ENCODE data around the gene TMEM218.

Gene TMEM218

DNA sequence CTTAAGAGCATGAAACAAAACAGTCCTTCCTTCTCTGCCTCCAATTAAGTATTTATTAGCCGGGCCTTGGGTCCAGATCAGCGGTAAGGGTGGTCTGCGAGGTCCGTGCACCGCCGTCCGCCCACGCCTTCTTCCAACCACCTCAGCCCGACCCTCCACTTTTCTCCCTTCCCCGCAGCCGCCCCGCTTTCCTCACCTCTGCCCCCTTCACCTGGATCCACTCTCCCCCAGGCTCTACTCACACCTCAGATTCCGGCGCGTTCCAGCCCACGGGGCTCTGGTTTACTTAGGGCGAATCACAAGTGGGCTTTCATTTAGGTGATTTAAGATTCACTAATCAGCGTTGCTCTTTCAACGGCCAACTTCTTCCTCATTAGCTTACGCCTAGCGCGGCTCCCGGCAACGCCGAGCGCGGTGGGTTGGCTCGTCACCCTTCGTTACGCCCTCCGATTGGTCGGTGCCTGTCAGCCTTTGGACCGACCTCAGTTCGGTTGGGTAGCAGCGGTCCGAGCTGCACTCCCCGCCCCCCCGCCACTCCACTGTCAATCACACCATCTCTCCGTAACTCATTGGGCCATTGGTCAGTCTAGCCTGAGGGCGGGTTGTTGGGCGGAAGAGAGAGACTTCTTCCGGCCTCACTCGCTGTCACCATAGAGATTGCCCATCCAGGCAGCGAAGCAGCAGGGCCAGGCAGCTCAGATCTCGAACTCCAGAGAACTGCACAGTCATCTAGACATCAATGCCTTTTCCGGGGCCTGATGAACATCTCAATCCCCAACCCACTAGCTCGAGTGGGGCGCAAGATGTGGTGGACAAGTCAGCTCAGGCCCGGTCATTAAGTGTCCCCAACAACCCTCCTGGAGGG is at the start of gene TMEM218:
Gene TMEM218 (minus strand): TSS at position 284 of the 865 bp plus-strand sequence. CDS start 9,385 bp downstream, outside the sequence.
- DNase-seq = peak; percentile 99

DNA sequence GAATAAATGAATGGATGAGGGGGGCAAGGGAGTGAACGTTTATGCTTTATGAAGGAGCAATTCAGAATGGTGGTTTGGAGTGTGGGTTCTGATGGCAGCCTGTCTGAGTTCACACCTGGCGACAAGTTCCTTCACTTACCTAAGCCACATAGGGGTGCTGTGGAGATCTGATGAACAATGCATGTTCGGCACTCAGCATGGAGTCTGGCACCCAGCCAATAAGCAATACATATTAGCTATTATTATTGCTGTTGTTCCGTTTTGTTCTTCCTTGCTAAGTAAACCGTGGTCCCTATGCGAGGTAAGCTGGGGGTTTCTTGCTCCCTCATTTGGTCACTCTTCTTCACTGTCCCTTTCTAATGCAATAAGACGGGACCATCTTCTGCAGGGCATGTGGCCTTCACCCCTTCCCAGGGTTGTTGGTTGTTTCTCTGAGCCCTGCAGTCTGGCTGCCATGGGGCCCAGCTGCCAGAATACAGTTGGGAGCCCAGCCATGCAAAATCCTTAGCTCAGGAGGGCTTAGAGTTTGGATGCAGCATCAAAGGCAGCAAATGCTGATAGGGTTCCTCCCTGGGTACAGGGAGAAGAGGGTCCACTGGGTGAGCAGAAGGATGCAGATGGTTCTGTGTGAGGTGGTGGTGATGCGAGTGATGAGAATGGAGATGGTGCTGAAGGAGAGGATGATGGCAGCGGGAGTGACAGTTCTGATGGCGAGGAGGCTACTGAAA is 46.7 kb upstream of the TMEM218 start:
- DNase-seq = no peak

DNA sequence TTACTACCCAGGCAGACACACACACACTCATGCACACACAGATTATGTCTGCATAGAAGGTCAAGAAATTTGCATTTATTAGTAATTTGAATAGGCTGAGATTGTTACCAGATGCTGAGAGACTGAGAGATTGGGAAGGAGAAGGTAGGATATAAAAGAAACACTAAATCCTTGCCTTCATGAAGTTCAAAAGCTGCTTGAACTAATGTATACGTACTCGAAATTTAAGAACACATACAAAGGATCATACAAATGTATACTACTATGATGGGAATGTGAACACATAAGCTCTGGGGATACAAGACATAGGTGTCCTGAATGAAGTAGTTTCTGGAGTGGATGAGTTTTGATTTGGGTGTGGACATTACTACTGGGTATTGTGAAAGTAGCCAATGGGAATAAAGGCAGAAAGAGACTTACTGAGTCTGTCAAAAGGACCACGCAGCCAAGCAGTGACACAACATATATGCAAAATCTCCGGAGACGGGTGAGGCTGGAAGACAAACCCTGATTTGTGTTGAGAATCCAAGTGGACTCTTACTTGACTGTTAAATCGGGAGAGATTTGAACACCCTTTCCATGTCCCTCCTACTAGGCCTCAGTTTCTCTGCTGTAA is 45.8 kb upstream of the TMEM218 start:
- DNase-seq = no peak

DNA sequence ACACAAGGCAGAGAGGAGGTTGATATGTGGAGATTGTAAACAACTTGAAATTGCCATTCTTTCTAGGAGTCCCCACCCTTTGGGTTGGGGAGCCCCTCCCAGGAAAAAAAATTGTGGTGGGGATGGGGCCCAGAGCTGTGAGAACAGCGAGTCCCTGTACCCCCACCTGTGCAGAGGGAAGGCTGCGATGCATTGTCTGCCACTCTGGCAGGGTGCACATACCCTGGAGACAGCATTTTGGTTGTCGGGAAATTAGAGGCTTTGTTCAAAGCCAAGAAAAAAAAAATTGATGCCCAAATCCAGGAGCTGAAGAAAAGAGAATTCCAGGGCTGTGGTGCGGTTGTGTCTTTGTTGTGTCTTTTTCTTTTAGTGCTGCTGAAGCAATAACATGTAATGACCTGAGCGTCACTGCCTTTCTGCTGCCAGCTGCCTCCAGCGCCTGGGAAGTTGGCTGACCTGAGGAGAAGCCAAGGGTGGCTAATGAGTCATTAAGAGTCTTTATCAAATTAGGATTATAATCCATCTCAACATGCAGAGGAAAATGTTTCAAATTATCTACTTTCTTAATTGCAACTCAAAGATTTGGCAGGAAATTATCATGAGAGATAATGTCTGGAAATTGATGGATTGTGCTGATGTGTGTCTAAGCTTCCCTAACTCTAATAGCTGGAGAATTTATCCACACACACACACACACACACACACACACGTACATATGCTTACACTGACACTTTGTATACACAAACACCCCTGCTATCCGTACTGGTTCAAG is 45.1 kb upstream of the TMEM218 start:
- DNase-seq = no peak

DNA sequence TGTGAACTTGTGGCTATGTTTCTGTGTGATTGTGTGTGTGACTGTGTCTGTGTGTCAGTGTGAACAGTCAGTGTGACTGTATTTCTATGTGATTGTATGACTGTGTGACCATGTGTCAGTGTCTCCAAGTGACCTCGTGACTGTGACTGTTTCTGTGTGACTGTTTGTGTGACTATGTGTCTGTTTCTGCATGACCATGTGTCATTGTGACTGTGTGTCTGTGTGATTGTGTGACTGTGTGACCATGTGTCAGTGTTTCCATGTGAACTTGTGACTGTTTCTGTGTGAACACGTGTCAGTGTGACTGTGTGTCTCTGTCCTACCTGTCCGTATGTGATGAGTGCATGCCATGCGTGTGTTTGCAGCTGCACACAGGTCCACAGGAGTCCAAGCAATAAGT is 44.3 kb upstream of the TMEM218 start:
- DNase-seq = no peak

DNA sequence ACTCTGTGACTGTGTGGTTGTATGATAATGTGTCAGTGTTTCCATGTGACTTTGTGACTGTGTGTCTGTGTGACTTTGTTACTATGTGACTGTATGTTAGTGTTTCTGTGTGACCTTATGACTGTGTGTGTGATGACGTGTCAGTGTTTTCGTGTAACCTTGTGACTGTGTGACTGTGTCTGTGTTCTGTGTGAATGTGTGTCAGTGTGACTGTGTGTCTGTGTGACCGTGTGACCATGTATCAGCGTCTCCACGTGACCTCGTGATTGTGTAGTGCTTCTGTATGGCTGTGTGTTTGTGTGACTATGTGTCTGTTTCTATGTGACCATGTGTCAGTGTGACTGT is 43.6 kb upstream of the TMEM218 start:
- DNase-seq = no peak

DNA sequence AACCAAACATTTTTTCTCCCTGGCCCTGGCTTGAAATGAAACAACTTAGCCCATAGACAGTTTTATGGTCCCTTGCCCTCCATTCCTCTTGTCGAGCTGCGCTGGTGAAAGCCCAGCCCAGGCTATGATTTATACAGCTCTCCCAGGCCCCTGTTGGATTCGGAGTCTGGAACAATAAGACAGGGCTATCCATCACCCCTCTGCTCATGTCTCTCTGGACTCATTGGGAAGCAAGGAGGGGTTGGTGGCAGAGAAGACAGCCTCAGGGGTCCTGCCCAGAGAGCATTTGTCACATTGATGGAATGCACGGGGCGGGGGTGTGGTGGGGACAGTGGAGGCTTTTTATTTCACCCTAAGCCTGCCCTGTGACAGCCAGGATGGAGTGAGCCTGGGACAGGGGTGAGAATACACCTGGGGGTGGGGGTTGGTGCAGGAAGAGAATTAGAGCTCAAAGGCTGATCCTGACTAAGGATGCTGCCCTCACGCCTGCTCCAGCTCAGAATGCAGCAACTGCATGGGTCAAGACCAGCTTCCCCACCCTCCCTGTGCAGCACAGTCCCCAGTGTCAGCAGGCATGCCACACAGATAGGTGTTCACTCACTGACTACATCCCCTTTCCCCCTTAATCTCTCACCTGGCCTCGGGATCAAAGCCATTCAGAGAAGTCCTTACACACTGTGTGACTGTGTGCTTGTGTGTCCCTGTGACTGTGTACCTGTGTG is 43.1 kb upstream of the TMEM218 start:
- no peak for DNase-seq

DNA sequence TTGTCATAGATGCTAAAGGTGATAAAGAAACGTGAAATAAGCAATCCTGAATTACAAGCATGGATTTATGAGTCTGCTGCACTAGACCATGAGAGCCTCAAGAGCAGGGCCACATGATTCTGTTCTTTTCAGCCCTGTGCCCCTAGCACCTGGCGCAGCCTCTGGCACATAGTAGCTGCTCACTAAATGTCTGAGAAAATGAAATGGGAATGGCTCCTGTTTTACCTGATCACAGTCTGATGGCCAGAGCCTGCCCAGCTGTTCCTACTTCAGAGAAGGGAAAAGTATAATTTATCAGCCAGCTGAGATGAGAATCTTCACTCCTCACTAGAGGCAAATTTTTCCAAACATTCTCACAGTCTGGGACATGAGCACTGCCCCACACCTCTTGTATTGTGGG is 42.4 kb upstream of the TMEM218 start:
- no peak for DNase-seq

DNA sequence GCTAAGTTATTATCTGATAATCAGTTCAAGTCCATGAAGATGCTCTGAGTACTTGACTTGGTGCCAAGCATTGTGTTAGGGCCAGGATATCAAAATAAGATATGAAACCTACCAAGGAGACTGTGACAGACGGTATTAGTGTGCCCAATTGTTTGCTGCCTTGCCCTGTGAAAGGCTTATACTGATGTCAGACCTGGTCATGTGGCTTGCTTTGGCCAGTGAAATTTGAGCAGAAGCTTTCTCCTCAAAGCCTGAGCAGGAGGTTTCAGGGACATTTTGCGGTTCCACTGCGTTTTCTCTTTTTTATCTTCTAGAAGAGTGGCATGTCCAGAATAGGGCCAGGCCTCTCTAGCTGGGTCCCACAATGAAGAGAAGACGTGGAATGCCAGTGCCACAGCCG is 37.3 kb upstream of the TMEM218 start:
- no peak for DNase-seq

DNA sequence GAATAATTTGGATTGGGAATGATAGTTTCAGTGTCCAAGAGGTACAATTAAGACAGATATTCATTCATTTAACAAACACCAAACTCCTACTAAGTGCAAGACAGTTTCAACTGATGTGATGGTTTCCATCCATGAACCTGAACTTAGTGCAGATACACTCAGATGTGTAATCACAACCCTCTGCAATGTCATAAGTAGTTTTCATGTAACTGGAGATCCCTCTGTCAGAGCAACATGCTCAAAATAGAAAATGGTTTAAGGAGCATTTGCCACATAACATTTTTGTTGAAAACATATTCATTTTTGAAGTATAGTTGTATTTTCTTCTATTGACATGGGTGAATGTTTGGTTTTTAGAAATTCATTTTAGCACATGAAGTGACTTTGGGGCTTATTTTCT is 36.6 kb upstream of the TMEM218 start:
- DNase-seq = no peak

DNA sequence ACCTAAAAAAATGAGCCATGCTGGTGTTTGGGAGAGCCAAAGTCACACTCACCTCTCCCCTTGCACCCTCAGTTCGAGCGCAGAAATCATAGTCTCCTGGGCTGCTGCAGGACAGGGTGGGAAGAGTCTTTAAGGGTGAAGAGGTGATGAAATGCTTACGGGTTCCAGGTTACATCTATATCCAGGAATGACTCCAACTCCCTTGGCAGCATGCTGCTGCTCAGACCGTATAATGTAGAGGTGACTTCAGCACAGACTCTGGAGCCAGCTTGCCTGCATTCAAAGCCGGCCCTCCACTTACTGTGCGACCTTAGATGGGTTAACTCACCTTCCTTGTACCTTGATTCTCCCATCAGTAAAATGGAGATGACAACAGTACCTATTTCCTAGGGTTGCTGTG is 35.9 kb upstream of the TMEM218 start:
- no peak for DNase-seq

DNA sequence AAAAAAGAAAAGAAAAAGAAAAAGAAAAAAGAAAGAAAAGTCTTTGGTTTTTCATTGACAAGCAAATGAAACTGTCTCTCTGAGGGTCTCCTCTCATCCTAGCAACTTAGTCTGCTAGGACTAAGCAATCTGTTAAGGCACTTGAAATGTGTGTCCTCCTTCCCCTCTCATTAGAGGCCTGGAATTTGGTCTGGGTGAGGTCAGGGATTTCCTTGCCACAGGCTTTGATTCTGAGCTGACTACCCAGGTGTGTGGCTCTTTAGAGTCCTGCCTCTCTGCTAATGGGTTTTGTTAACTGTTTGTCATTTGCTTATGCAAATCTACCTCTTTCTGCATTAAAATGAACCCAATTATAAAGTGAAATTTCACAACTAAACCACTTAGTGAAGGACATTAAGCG is 34.8 kb upstream of the TMEM218 start:
- DNase-seq = no peak

DNA sequence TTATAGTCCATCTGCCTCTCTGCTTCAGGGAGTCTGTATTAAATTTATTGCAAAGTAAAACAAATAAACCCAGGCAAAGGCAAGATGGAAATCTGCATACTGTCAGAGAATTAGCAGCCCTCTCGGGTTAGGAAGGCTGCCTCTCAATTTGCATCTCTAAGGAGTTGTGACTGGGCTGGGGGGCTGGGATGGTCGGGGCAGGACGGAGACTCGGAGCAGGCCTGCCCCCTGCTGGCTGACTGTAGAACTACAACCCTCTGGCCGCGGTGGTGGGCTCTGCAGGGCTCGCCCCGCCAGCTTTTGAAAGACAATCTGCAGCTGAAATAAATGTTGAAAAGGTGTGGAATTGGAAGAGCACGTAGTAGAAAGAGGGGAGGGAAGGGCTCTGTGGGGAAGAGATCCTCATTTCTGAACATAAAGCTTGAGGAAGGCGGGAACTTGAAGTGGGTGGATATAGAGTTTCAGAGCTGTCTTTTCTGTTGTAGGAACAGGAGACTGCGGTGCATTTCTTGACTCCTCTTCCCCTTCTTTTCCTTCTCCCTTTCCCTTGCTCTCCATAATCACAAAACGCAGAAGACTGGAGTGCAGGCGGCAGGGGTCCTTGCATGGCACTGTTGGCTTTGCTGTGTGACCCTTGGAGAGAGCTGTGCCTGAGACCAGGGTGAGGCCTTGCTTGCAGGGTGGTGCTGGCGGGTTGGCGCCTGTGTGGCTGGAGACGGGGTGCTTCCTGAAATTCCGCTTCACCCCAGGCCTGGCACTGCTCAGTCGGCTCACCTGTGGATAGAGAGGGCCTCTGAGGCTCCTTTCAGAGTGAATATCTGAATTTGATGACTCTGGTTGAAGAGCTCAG is 30.5 kb upstream of the TMEM218 start:
- peak; percentile 54 for DNase-seq

DNA sequence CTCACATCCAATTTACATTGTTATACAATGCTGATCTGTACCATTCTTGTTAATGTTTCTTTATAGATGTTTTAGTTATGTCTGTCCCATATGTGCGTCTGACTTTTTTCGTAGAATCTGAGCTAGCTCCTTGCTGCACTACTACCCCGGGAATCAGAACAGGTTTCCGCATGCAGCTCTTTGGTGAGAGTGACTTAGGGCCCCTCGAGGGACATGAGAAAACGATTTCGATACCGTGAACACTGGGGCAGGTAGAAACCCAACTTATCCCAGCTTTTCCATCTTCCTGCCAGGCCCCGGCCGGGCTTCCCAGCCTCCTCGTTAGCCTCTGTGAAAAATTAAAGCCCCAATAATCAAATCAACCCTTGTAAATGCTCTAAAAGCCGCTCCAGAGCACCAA is 29.8 kb upstream of the TMEM218 start:
- no peak for DNase-seq

DNA sequence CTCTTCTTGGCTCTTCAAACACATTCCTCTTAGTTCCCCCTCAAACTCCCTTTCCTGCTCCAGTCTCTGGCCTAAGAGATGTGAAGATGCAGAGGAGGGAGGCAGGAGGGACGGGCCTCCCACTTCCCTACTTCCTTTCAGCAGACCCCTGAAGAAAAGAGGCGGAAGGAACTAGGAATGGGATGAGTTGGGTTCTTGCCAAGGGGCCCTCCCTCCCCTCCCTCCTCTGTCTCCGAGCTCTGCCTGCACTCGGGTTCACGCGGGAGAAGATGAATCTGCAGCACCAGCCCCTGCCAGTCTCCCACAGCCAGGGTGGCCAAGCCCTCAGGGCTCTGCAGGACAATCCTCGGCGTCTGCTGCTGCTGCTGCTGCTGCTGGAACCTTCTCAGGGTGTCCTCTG is 28.8 kb upstream of the TMEM218 start:
- no peak for DNase-seq

DNA sequence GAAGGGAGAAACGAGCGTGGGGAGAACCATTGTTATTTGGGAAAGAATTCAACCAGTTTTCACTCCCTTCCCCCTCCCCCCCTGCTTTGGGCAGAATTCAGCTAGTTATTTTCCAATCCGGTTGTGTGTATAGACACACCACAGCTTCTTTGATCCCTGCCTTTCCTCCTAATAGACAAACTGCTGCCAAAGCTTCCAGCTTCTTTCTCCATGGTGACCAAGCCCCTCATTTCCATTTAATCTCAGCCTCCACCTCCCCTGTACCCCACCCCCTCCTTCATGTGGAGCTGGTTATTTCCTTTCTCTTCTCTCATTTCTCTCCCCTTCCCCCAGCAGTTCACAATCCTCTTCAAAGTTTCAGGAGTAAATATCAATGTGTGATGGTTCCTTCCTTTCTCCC is 28.4 kb upstream of the TMEM218 start:
- DNase-seq = no peak

DNA sequence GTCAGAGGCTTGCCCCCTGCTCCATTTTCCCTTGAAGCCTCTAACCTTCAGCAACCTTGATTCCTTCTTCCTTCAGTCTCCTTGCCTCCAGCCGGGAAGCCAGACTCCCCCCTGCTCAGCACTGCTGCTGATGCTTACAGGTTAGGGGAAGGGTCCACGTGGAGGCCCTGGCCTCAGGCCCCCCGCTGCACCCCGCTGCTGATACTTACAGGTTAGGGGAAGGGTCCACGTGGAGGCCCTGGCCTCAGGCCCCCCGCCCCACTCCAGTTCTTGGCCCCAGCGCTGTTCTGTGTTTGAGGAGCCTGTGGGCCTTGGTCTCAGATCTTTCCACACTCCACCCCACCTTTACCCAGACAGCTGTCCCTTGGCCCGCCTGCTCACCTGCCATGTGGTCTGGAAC is 27.5 kb upstream of the TMEM218 start:
- no peak for DNase-seq

DNA sequence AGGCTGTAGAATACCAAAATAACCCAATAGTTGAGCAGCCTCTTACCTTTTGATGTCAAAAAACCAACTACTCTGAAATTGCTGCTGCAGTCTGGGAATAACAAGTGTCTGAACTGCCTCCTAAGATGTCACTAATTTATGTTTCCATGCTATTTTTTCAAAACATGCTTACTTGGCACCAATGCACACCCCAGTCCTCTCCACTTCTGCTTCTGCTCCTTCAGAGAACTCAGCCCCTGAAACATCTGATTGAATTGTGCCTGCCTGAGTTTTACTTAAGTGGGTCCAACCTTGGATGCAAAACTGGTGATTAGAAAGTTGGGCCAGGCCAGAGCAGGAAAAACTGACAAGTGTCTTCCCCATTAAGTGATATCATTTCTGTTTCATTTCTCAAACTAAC is 24.6 kb upstream of the TMEM218 start:
- no peak for DNase-seq

DNA sequence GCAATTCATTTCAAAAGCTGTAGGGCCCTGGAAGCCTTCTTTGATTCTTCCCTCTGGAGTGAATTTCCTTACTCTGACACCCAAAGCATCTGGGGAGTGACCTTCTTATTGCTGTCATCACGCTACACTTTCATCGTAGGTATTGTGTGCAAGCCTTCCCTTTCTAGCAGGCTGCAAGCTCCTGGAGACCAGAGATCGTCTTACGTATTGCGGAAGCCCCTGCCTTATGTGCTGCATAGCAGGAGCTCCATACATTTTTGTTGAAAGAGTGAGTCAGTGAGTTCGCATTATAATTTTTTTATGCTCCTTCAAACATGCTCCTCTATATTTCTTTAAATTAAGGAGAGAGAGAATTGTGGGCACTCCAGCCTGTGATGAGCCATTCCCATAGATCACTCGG is 21.2 kb upstream of the TMEM218 start:
- DNase-seq = no peak

DNA sequence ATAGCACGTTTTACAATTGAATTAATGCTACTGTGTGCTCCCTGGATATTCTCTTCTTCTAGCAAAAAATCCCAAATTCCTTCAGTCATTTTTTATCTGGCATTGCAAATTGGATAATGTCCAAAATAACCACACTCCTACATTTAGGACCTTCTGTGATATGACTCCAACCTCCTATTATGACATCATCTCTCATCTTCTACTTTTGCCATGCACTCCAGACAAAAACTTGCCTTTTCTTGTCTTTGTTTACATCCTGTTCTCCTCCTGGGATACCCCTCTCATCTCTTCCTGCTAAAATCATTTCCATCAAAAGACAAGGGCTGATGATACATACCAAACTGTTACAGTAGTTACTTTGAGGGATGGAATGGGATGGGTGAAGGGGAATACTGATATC is 20.6 kb upstream of the TMEM218 start:
- DNase-seq = no peak

DNA sequence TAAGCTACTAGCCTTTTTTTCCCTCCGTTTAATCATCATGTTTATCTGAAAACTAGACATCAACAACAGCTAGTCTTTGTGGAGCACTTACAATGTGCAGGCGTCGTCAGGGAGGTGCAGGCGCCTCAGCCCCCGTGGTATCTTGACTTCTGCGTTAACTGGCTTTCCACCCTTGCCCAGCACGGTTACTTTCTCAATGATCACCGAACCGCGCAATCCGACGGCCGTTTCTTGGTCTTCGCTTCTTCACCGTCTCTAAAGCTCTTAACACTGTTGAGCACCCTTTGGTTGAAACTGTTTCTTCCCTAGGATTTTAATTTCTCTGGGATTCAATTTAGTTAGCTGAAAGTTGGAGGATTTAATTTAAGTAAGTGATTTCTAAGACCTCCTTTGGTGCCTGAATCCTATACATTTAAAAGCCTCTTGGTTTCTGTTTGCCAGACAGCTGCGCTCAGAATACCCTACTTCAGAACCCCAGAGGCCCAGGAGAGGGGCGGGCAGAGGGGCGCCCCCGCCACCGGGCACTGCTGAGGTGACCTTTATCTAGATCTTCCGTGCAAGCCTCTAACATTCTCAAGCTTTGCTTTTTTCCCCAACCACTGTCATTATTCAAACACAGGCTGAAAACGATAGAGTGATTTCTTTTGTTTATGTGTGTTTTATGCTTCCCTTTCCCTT is 18.0 kb upstream of the TMEM218 start:
- DNase-seq = no peak

Measured in CD4-positive, alpha-beta T cell treated with Interleukin-10 for 1 hour (primary cell).